OCI-LY1 (cell line): ENCODE data around the gene JUN.

Source experiments
- EZH2 ChIP-seq: fragments of 200-600 bp; sonication (generic), shearing (Covaris generic); IDR thresholded peaks from 2 replicates; pipeline ENCODE4 v1.8.0; 2017; ENCODE audit warnings: borderline replicate concordance, mixed run types, mild to moderate bottlenecking, antibody characterized with exemption, low read length, moderate library complexity, mixed read lengths
- TF ChIP-seq, protein P1 (sequence below): fragments of 200-600 bp; sonication (generic), shearing (Covaris generic); IDR thresholded peaks from 2 replicates; pipeline ENCODE4 v1.5.1; 2017; ENCODE audit warnings: mild to moderate bottlenecking, antibody characterized with exemption, low read length, moderate library complexity, mixed read lengths

GRCh38 chr1:58745666-58746065 is 38.2 kb downstream of the JUN start:
- TF ChIP-seq, protein P1, sequence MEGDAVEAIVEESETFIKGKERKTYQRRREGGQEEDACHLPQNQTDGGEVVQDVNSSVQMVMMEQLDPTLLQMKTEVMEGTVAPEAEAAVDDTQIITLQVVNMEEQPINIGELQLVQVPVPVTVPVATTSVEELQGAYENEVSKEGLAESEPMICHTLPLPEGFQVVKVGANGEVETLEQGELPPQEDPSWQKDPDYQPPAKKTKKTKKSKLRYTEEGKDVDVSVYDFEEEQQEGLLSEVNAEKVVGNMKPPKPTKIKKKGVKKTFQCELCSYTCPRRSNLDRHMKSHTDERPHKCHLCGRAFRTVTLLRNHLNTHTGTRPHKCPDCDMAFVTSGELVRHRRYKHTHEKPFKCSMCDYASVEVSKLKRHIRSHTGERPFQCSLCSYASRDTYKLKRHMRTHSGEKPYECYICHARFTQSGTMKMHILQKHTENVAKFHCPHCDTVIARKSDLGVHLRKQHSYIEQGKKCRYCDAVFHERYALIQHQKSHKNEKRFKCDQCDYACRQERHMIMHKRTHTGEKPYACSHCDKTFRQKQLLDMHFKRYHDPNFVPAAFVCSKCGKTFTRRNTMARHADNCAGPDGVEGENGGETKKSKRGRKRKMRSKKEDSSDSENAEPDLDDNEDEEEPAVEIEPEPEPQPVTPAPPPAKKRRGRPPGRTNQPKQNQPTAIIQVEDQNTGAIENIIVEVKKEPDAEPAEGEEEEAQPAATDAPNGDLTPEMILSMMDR: no peak
- no peak for TF ChIP-seq EZH2
